Activated B cell treated with CpG ODN at 0.5 μM for 24 hours (primary cell): ENCODE measurements around the gene SCUBE1. TPM values are rescaled to one million over a fixed set of nuclear protein-coding genes. Genes with fewer than 3 reads are reported as not detected.

ENCODE experiments used
- ATAC-seq: fragments of 200-7000 bp; cut with Tn5 transposase; one replicate; pipeline ENCODE4 v1.10.0; 2021; ENCODE audit warnings: low read depth, mild to moderate bottlenecking, moderate library complexity
- CTCF ChIA-PET: fragments of 350-600 bp; sonication (Branson Sonifier 250); formaldehyde crosslinking; loops from one replicate; lab custom pipeline; 2021; ENCODE audit warnings: antibody characterized with exemption; lab: Charles Lee
- POLR2A ChIA-PET: fragments of 350-600 bp; sonication (Branson Sonifier 250); formaldehyde crosslinking; loops from one replicate; lab custom pipeline; 2021; ENCODE audit warnings: antibody characterized with exemption; lab: Charles Lee
- DNase-seq: peaks from one replicate; pipeline ENCODE4 v3.0.0; 2022
- H3K27ac Mint-ChIP-seq: one replicate; pipeline ENCODE4 v1.8.0; 2020; ENCODE audit warnings: mixed read lengths
- H3K27me3 Mint-ChIP-seq: one replicate; pipeline ENCODE4 v1.8.0; 2021; ENCODE audit warnings: mixed read lengths
- H3K36me3 Mint-ChIP-seq: one replicate; pipeline ENCODE4 v1.8.0; 2021; ENCODE audit warnings: low read depth, mixed read lengths
- H3K4me1 Mint-ChIP-seq: one replicate; pipeline ENCODE4 v1.8.0; 2021; ENCODE audit warnings: mixed read lengths
- H3K4me3 Mint-ChIP-seq: one replicate; pipeline ENCODE4 v1.8.0; 2020; ENCODE audit warnings: mild to moderate bottlenecking, mixed read lengths
- H3K9me3 Mint-ChIP-seq: one replicate; pipeline ENCODE4 v1.8.0; 2020; ENCODE audit warnings: mixed read lengths
- CTCF ChIP-seq: fragments of 200-600 bp; IDR thresholded peaks from one replicate; pipeline ENCODE4 v1.8.0; 2022; ENCODE audit warnings: antibody characterized with exemption, mild to moderate bottlenecking
- intact Hi-C: fragments of 100-400 bp; cut with micrococcal nuclease; formaldehyde crosslinking; loops from one replicate; pipeline ENCODE4 v1.15.1; 2024
- total RNA-seq: library from RNA; stranded (reverse); gene quantifications from 2 replicates; pipeline ENCODE4 v1.2.3, GENCODE V29; 2022

SCUBE1 gene
- total RNA-seq, 1 donor from 2014 or later = not detected

- Mint-ChIP-seq H3K4me3 (no peak overlapping the region), H3K9me3 (no peaks in the 10 kb centered on the region), H3K27ac (no peak overlapping the region), H3K36me3 (peaks cover 62% of the 10 kb centered on the region), H3K4me1 (no peaks in the 10 kb centered on the region), H3K27me3 (no peaks in the 10 kb centered on the region)
- ChIA-PET CTCF (no interaction called here), POLR2A (no interaction called here)
- no peak for TF ChIP-seq CTCF
- ATAC-seq (no peak), DNase-seq (no peak)
- intact Hi-C loops = no loop called here
These were observed 172.1 kb downstream of the SCUBE1 start for GRCh38 chr22:43171019-43171491.

GRCh38 chr22:43170131-43170480, 173.1 kb downstream of the SCUBE1 start:
- intact Hi-C loops = no loop called here
- Mint-ChIP-seq H3K27me3 (no peaks in the 10 kb centered on the region), H3K9me3 (no peaks in the 10 kb centered on the region), H3K36me3 (peaks cover 59% of the 10 kb centered on the region), H3K4me1 (no peaks in the 10 kb centered on the region), H3K27ac (no peak overlapping the region), H3K4me3 (no peak overlapping the region)
- no peak for TF ChIP-seq CTCF
- DNase-seq = no peak
- no peak for ATAC-seq
- ChIA-PET CTCF (no interaction called here), POLR2A (no interaction called here)

GRCh38 chr22:43169310-43170130, 173.7 kb downstream of the SCUBE1 start:
- intact Hi-C loops = no loop called here
- Mint-ChIP-seq H3K4me1 (no peaks in the 10 kb centered on the region), H3K9me3 (no peaks in the 10 kb centered on the region), H3K4me3 (no peak overlapping the region), H3K36me3 (peaks cover 59% of the 10 kb centered on the region), H3K27me3 (no peaks in the 10 kb centered on the region), H3K27ac (no peak overlapping the region)
- DNase-seq (no peak), ATAC-seq (no peak)
- no peak for TF ChIP-seq CTCF
- ChIA-PET CTCF (no interaction called here), POLR2A (no interaction called here)

- no peak for TF ChIP-seq CTCF
- Mint-ChIP-seq H3K36me3 (peaks cover 55% of the 10 kb centered on the region), H3K9me3 (no peaks in the 10 kb centered on the region), H3K27ac (no peak overlapping the region), H3K4me3 (no peak overlapping the region), H3K27me3 (no peaks in the 10 kb centered on the region), H3K4me1 (peaks cover 8% of the 10 kb centered on the region)
- CTCF ChIA-PET = no interaction called here
- ATAC-seq (no peak), DNase-seq (no peak)
- intact Hi-C loops = no loop called here
- POLR2A ChIA-PET = no interaction called here
These were observed 174.5 kb downstream of the SCUBE1 start for GRCh38 chr22:43168471-43169309.

- CTCF ChIA-PET = no interaction called here
These were observed 176.1 kb downstream of the SCUBE1 start for GRCh38 chr22:43167001-43167589.

More at GRCh38 chr22:43167001-43167589, 176.1 kb downstream of the SCUBE1 start:
- H3K4me3 Mint-ChIP-seq = no peak overlapping the region
- H3K27me3 Mint-ChIP-seq = no peaks in the 10 kb centered on the region
- intact Hi-C loops = no loop called here
- peaks cover 41% of the 10 kb centered on the region for H3K36me3 Mint-ChIP-seq
- H3K4me1 Mint-ChIP-seq = peaks cover 11% of the 10 kb centered on the region
- DNase-seq (no peak), ATAC-seq (no peak)
- no peaks in the 10 kb centered on the region for H3K9me3 Mint-ChIP-seq
- no peak for TF ChIP-seq CTCF
- POLR2A ChIA-PET = no interaction called here
- H3K27ac Mint-ChIP-seq = no peak overlapping the region
